H1 (cell line): ENCODE results near the gene TMEM223. TPM values are rescaled to one million over a fixed set of nuclear protein-coding genes. Genes with fewer than 3 reads are reported as not detected.
"Not testable (repeated sequence)": the region's sequence is repeated elsewhere in the genome, so short reads cannot be mapped to it uniquely, and the experiment has no call there.

Source experiments
- CTCF ChIA-PET: fragments of 300-600 bp; sonication (Branson Sonifier 250); formaldehyde crosslinking; loops from one replicate; lab custom pipeline; 2021; ENCODE audit not compliant: partially characterized antibody; lab: Charles Lee
- POLR2A ChIA-PET: fragments of 300-600 bp; sonication (Branson Sonifier 250); formaldehyde crosslinking; loops from one replicate; lab custom pipeline; 2021; ENCODE audit warnings: inconsistent platforms; ENCODE audit not compliant: partially characterized antibody; lab: Charles Lee
- DNase-seq, 2 experiments: peaks; one replicate each; pipeline versions ENCODE4 v3.0.0 to v3.0.0-alpha.2; 2010 to 2022; ENCODE audit warnings: low spot score in 2 of 2, low read depth in 1 of 2, mixed read lengths in 1 of 2
- FAIRE-seq: peaks from 2 replicates; lab custom pipeline; 2011; peaks lifted over from hg19 to GRCh38; lab: Jason Lieb, UNC
- H2AFZ ChIP-seq: 2 replicates; pipeline ENCODE4 v1.8.1; 2012; ENCODE audit warnings: low read length, inconsistent platforms
- H2AK5ac ChIP-seq: 2 replicates; pipeline ENCODE4 v1.6.1; 2013; ENCODE audit warnings: low read depth, low read length
- H2BK120ac ChIP-seq: replicated peaks from 2 replicates; pipeline ENCODE3; 2013; ENCODE audit warnings: low read depth, low read length, inconsistent platforms
- H2BK12ac ChIP-seq: 2 replicates; pipeline ENCODE4 v1.6.1; 2013; ENCODE audit warnings: low read depth, low read length
- H2BK15ac ChIP-seq: 2 replicates; pipeline ENCODE4 v1.6.1; 2013; ENCODE audit warnings: low read length
- H2BK20ac ChIP-seq: 2 replicates; pipeline ENCODE4 v1.6.1; 2013; ENCODE audit warnings: low read length
- H2BK5ac ChIP-seq: 2 replicates; pipeline ENCODE4 v1.6.1; 2013; ENCODE audit warnings: low read depth, low read length
- H3K14ac ChIP-seq: 2 replicates; pipeline ENCODE4 v1.6.1; 2013; ENCODE audit warnings: inconsistent platforms; ENCODE audit not compliant: insufficient read length
- H3K18ac ChIP-seq: 2 replicates; pipeline ENCODE4 v1.6.1; 2013; ENCODE audit warnings: low read length; ENCODE audit errors: extremely low read depth
- H3K23ac ChIP-seq: 2 replicates; pipeline ENCODE4 v1.6.1; 2013; ENCODE audit warnings: inconsistent platforms; ENCODE audit not compliant: insufficient read length
- H3K23me2 ChIP-seq: 2 replicates; pipeline ENCODE4 v1.6.1; 2013; ENCODE audit warnings: low read depth, low read length
- H3K27ac ChIP-seq: 2 replicates; pipeline ENCODE4 v1.6.1; 2011; ENCODE audit warnings: low read depth, low read length, inconsistent platforms
- H3K27me3 ChIP-seq, 4 experiments: replicated peaks in 1 of 4; 1 replicate in 1 of 4; 2 replicates in 3 of 4; pipeline versions ENCODE4 v1.6.1 to v1.8.1; 2011 to 2013; ENCODE audit warnings: low read length in 3 of 4, mild to moderate bottlenecking in 3 of 4, inconsistent platforms in 2 of 4, mixed read lengths in 2 of 4, moderate library complexity in 1 of 4; ENCODE audit not compliant: control insufficient read depth in 3 of 4, insufficient read depth in 3 of 4; ENCODE audit errors: extremely low read depth in 1 of 4
- H3K36me3 ChIP-seq, 4 experiments: 2 replicates each; pipeline versions ENCODE4 v1.6.1 to v1.8.1; 2011 to 2013; ENCODE audit warnings: mild to moderate bottlenecking in 4 of 4, low read length in 3 of 4, moderate library complexity in 2 of 4, control low read depth in 1 of 4, inconsistent platforms in 1 of 4; ENCODE audit not compliant: insufficient read depth in 4 of 4, control insufficient read depth in 2 of 4
- H3K4ac ChIP-seq: replicated peaks from 2 replicates; pipeline ENCODE3; 2013; ENCODE audit warnings: low read length, low read depth, mixed read lengths, inconsistent platforms; ENCODE audit not compliant: insufficient read length
- H3K4me1 ChIP-seq, 4 experiments: replicated peaks in 1 of 4; 1 replicate in 1 of 4; 2 replicates in 3 of 4; pipeline versions ENCODE4 v1.6.1 to v1.8.1; 2011 to 2013; ENCODE audit warnings: low read length in 3 of 4, inconsistent platforms in 2 of 4, mixed read lengths in 1 of 4; ENCODE audit not compliant: insufficient read depth in 4 of 4, control insufficient read depth in 3 of 4
- H3K4me2 ChIP-seq, 2 experiments: 2 replicates each; pipeline versions ENCODE4 v1.6.1 to v1.8.1; 2011 to 2013; ENCODE audit warnings: low read depth in 2 of 2, low read length in 2 of 2, control low read depth in 1 of 2, inconsistent platforms in 1 of 2, mild to moderate bottlenecking in 1 of 2; ENCODE audit not compliant: insufficient read depth in 1 of 2
- H3K4me3 ChIP-seq, 4 experiments: fragments of 200-600, 300-600 bp in 1 of 4; sonication (generic), shearing (Covaris generic), sonication (Bioruptor Twin) in 1 of 4; 2 replicates each; pipeline versions ENCODE4 v1.5.1 to v1.8.1; 2011 to 2016; ENCODE audit warnings: low read length in 4 of 4, low read depth in 3 of 4, control low read depth in 2 of 4, inconsistent platforms in 2 of 4, mild to moderate bottlenecking in 2 of 4, mixed read lengths in 1 of 4, moderate library complexity in 1 of 4; ENCODE audit not compliant: insufficient read depth in 2 of 4; ENCODE audit errors: extremely low read depth in 1 of 4
- H3K56ac ChIP-seq: replicated peaks from 2 replicates; pipeline ENCODE3; 2013; ENCODE audit warnings: low read depth, mild to moderate bottlenecking, mixed read lengths, low read length, inconsistent platforms; ENCODE audit not compliant: insufficient read length
- H3K79me1 ChIP-seq: 2 replicates; pipeline ENCODE4 v1.6.1; 2013; ENCODE audit warnings: low read depth, low read length, control low read depth
- H3K79me2 ChIP-seq, 2 experiments: 2 replicates each; pipeline versions ENCODE4 v1.6.1 to v1.8.1; 2012 to 2013; ENCODE audit warnings: low read length in 2 of 2, mild to moderate bottlenecking in 2 of 2, inconsistent platforms in 1 of 2; ENCODE audit not compliant: insufficient read depth in 2 of 2, control insufficient read depth in 1 of 2
- H3K9ac ChIP-seq, 4 experiments: replicated peaks in 1 of 4; 1 replicate in 1 of 4; 2 replicates in 3 of 4; pipeline versions ENCODE4 v1.6.1 to v1.8.1; 2011 to 2013; ENCODE audit warnings: low read depth in 3 of 4, low read length in 3 of 4, control low read depth in 2 of 4, mild to moderate bottlenecking in 2 of 4, moderate library complexity in 2 of 4, inconsistent platforms in 1 of 4; ENCODE audit errors: extremely low read depth in 1 of 4
- H3K9me3 ChIP-seq, 2 experiments: 2 replicates each; pipeline versions ENCODE4 v1.6.1 to v1.8.1; 2012 to 2013; ENCODE audit warnings: mild to moderate bottlenecking in 2 of 2, moderate library complexity in 2 of 2, control low read depth in 1 of 2, inconsistent platforms in 1 of 2, low read depth in 1 of 2, low read length in 1 of 2, mixed read lengths in 1 of 2; ENCODE audit not compliant: insufficient read depth in 2 of 2
- H4K20me1 ChIP-seq, 2 experiments: replicated peaks in 1 of 2; 2 replicates each; pipeline versions ENCODE3 to v1.8.1; 2011 to 2013; ENCODE audit warnings: inconsistent platforms in 2 of 2, low read length in 2 of 2, mild to moderate bottlenecking in 1 of 2; ENCODE audit not compliant: insufficient read depth in 2 of 2, control insufficient read depth in 1 of 2
- H4K5ac ChIP-seq: 2 replicates; pipeline ENCODE4 v1.6.1; 2013; ENCODE audit warnings: low read length, low read depth, mixed read lengths, inconsistent platforms; ENCODE audit not compliant: insufficient read length
- H4K8ac ChIP-seq: 2 replicates; pipeline ENCODE4 v1.8.0; 2013; ENCODE audit warnings: mild to moderate bottlenecking, moderate library complexity, low read length, inconsistent platforms; ENCODE audit not compliant: insufficient read depth; ENCODE audit errors: extremely low read depth
- H4K91ac ChIP-seq: replicated peaks from 2 replicates; pipeline ENCODE3; 2013; ENCODE audit warnings: low read length, mixed read lengths, inconsistent platforms; ENCODE audit not compliant: insufficient read length
- CEBPB ChIP-seq: IDR thresholded peaks from 2 replicates; pipeline ENCODE4 v1.6.1; 2012; ENCODE audit warnings: low read depth, low read length
- JUN ChIP-seq: IDR thresholded peaks from 2 replicates; pipeline ENCODE4 v1.6.1; 2011; ENCODE audit warnings: low read depth, mild to moderate bottlenecking, improper control_type of control experiment, low read length
- POLR2AphosphoS5 ChIP-seq: IDR thresholded peaks from 2 replicates; pipeline ENCODE4 v1.6.1; 2011; ENCODE audit warnings: low read depth, low read length
- TAF1 ChIP-seq: IDR thresholded peaks from 2 replicates; pipeline ENCODE4 v1.6.1; 2011; ENCODE audit warnings: mild to moderate bottlenecking, low read depth, low read length
- WGBS, 2 experiments: shearing (Covaris generic) in 1 of 2; methylation state at CpG; one replicate each; pipeline versions ENCODE4 v1.1.6 to v1.1.7; 2013 to 2015; ENCODE audit warnings: low lambda C conversion rate in 2 of 2, mixed read lengths in 2 of 2, inconsistent platforms in 1 of 2, low coverage in 1 of 2, missing lambda C conversion rate in 1 of 2; ENCODE audit not compliant: insufficient replicate concordance in 2 of 2, insufficient coverage in 1 of 2, insufficient read length in 1 of 2; ENCODE audit errors: extremely low coverage in 1 of 2, missing lambda C conversion rate in 1 of 2; 5-methylcytosine and 5-hydroxymethylcytosine counted together
- polyA plus RNA-seq, 7 experiments: library from polyadenylated mRNA; depleted of rRNA in 3 of 7; stranded (reverse) in 5 of 7; unstranded in 2 of 7; fragments of >200 nt in 5 of 7; fragments of 200-250 nt in 2 of 7; gene quantifications; 1 replicate in 5 of 7; 2 replicates in 1 of 7; 4 replicates in 1 of 7; pipeline versions ENCODE4 v1.2.1 to v1.2.3, GENCODE V29; 2011 to 2013; ENCODE audit warnings: missing spikeins in 2 of 7, mixed read lengths in 2 of 7
- total RNA-seq: library from RNA; stranded (reverse); fragmentation: NEBNext Ultra II Directional; extraction: Animal tissue kit (Norgen Biotek cat#: 25700); gene quantifications from 2 replicates; pipeline ENCODE4 v1.2.1, GENCODE V29; 2021

The TMEM223 gene
- total and polyA plus RNA-seq, 2 of the 8 experiments (the other 6 are each of a cell fraction or from before 2014, with no cell fraction given) = 22.9 to 64.1 TPM

DNA sequence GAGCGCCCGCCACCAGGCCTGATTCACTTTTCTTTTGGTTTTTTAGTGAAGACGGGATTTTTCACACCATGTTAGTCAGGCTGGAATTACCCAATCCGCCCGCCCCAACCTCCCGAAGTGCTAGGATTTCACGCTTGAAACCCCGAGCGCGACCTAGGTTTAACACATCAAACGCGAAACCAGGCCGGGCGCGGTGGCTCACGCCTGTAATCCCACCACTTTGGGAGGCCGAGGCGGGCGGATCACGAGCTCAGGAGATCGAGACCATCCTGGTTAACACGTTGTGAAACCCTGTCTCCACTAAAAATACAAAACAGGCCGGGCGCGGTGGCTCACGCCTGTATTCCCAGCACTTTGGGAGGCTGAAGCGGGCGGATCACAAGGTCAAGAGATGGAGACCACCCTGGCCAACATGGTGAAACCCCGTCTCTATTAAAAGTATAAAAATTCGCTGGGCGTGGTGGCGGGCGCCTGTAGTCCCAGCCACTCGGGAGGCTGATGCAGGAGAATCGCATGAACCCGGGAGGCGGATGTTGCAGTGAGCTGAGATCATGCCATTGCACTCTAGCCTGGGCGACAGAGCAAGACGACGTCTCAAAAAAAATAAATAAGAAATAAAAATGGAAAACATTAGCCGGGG is 49.0 kb upstream of the TMEM223 start:
- CTCF ChIA-PET = interaction anchor here (1.2 to 2.2 kb wide), 4 partner anchors 9 to 68 kb away, joined by 3 to 5 read pairs (median 4); partner anchors contain the start of genes STX5 and TEX54
- 1% methylated on average over 41 of the region's 41 CpGs; no CpG with 5 or more reads in 1 of the 2 experiments for WGBS, 2 experiments

More for the DNA sequence above, 49.0 kb upstream of the TMEM223 start:
- H4K5ac ChIP-seq, H3K4me1 ChIP-seq, H2AFZ ChIP-seq, H3K9me3 ChIP-seq, H3K27me3 ChIP-seq, H2BK15ac ChIP-seq, H3K4ac ChIP-seq, H3K23ac ChIP-seq, H3K14ac ChIP-seq, H3K79me1 ChIP-seq, FAIRE-seq, H2BK20ac ChIP-seq, H2BK120ac ChIP-seq, H4K20me1 ChIP-seq: not testable (repeated sequence)
- DNase-seq = peak in 1 of 2 experiments; percentile 72
- H4K91ac ChIP-seq = peak overlapping the region; percentile 30
- peak overlapping the region; percentile 9; the same call in 1 of the 2 replicates for H2AK5ac ChIP-seq
- peaks cover 20% of the 10 kb centered on the region for H3K23me2 ChIP-seq
- peak overlapping the region; percentile 69 to 95 (median 86); a peak in 7 of 8 replicates for H3K4me3 ChIP-seq
- peak overlapping the region; percentile 8 for H3K56ac ChIP-seq
- H3K36me3 ChIP-seq = peaks cover 5 to 11% (median 7%) of the 10 kb centered on the region in 4 experiments; a peak in 7 of 8 replicates
- peaks cover 0 to 26% of the 10 kb centered on the region in 2 experiments; a peak in 2 of 4 replicates for H3K79me2 ChIP-seq
- peak overlapping the region; percentile 89 to 99 for H3K4me2 ChIP-seq
- peak overlapping the region; percentile 48 for H3K18ac ChIP-seq
- peak overlapping the region in 3 of 4 experiments; percentile 25 to 92 (median 88); a peak in 5 of 7 replicates for H3K9ac ChIP-seq
- H2BK12ac ChIP-seq = peak overlapping the region; percentile 90; the same call in 1 of the 2 replicates
- H3K27ac ChIP-seq = peak overlapping the region; percentile 49
- POLR2A ChIA-PET = interaction anchor here (0.6 to 20.0 kb wide), 79 partner anchors 8 to 1411 kb away, joined by 3 to 2104 read pairs (median 6); partner anchors contain the start of genes B3GAT3, BSCL2, C11orf98 and CHRM1
- TF ChIP-seq JUN = peak; percentile 50; the same call in 1 of the 2 replicates
- TF ChIP-seq TAF1 = 0 out of 2 replicates have a peak, but pooled peaks have one; percentile 12
- TF ChIP-seq CEBPB = peak; percentile 72
- TF ChIP-seq POLR2AphosphoS5 = peak; percentile 44; the same call in 1 of the 2 replicates
- peak overlapping the region; percentile 96 for H2BK5ac ChIP-seq
- H4K8ac ChIP-seq = peak overlapping the region; percentile 83; the same call in 1 of the 2 replicates
